ENCODE measurements around the gene JPH4.
"Not testable (repeated sequence)": the region's sequence is repeated elsewhere in the genome, so short reads cannot be mapped to it uniquely, and the experiment has no call there.

The JPH4 gene

GRCh38 chr14:23608454-23608853, 29.9 kb upstream of the JPH4 start:
- DNase-seq, result no peak

- no peak for DNase-seq
These were observed 27.5 kb upstream of the JPH4 start for GRCh38 chr14:23605931-23606585.

GRCh38 chr14:23604675-23605170, 26.1 kb upstream of the JPH4 start:
- DNase-seq, result no peak

- no peak for DNase-seq
These were observed 25.6 kb upstream of the JPH4 start for GRCh38 chr14:23604148-23604547.

GRCh38 chr14:23603103-23603502, 24.5 kb upstream of the JPH4 start:
- DNase-seq, result no peak

GRCh38 chr14:23602181-23603095, 23.8 kb upstream of the JPH4 start:
- no peak for DNase-seq

GRCh38 chr14:23601845-23602180, 23.2 kb upstream of the JPH4 start:
- DNase-seq, result no peak

GRCh38 chr14:23601424-23601823, 22.8 kb upstream of the JPH4 start:
- DNase-seq, result no peak

- no peak for DNase-seq
These were observed 22.2 kb upstream of the JPH4 start for GRCh38 chr14:23600806-23601205.

- no peak for DNase-seq
These were observed 21.7 kb upstream of the JPH4 start for GRCh38 chr14:23600322-23600707.

GRCh38 chr14:23594191-23594590, 15.6 kb upstream of the JPH4 start:
- DNase-seq, result not testable (repeated sequence)

- no peak for DNase-seq
These were observed 11.6 kb upstream of the JPH4 start for GRCh38 chr14:23590198-23590597.

GRCh38 chr14:23589606-23590005, 11.0 kb upstream of the JPH4 start:
- DNase-seq, result no peak

- peak; percentile 50 for DNase-seq
These were observed 10.5 kb upstream of the JPH4 start for GRCh38 chr14:23588884-23589598.

GRCh38 chr14:23584527-23585203, 6.1 kb upstream of the JPH4 start:
- DNase-seq, result not testable (repeated sequence)

- not testable (repeated sequence) for DNase-seq
These were observed 5.4 kb upstream of the JPH4 start for GRCh38 chr14:23583761-23584526.

GRCh38 chr14:23582906-23583760, 4.5 kb upstream of the JPH4 start:
- DNase-seq, result no peak

- DNase-seq, result no peak
These were observed 2.3 kb upstream of the JPH4 start for GRCh38 chr14:23580948-23581281.

GRCh38 chr14:23580152-23580926, 1.7 kb upstream of the JPH4 start:
- no peak for DNase-seq

- no peak for DNase-seq
These were observed 1.1 kb upstream of the JPH4 start for GRCh38 chr14:23579739-23580138.

- no peak for DNase-seq
These were observed 681 bp upstream of the JPH4 start for GRCh38 chr14:23579311-23579630.

Measured in amniotic stem cell (primary cell).